ENCODE measurements around the gene UQCRC1.

The UQCRC1 gene

GRCh38 chr3:48598323-48599076 lies 10.9 kb downstream of the UQCRC1 start:
- no peak for DNase-seq

DNA sequence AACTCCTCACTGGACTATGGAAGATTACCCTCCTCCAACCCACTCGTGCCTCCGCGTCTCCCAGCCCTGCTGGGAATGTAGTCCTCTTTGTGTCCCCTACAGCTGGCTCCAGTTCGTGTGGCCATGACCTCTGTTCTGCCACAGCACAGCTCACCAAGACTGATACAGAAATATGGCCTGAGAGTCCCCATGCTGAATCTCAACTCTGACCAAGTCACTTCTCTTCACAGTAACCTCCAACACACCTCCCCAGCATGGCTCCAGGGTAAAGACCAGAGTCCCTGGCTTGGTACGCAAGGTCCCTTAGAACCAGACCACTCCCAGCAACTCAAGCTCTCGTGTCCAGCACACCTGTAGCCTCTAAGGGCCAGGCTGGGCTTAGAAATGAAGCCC lies 12.0 kb downstream of the UQCRC1 start:
- DNase-seq: no peak

DNA sequence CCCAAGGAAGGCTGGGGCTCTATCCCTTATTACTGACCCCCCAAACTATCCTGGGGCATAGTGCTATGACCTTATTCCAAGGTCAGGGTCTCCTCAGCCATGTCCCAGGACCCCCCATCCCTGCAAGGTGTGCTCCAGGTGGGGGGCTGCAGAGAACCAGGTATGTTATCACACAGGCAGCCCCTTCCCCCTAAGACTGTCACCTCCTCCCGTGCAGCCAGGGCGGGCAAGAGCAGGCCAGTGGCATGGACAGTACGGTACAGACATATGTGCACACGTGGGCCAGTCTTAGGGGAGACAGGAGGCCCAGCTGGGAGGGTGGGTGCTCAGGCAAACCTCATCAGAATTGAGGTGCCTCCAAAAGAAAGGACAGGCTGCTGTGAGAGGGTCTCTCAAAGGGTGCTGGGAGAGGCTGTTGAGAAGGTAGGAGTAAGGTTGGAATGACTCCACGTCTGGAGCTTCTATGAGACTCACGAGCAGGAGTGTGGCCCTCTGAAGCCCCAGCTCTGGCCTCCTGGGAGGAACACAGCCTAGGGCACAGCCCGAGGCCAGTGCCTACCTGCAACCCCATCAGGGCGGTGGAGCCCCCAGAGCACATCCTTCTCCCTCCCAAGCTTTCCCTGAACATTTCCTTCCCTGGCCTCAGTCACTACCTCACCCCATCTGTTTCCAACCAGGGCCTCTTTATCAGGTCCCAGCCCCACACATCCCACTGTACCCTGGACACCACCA lies 12.6 kb downstream of the UQCRC1 start:
- no peak for DNase-seq

DNA sequence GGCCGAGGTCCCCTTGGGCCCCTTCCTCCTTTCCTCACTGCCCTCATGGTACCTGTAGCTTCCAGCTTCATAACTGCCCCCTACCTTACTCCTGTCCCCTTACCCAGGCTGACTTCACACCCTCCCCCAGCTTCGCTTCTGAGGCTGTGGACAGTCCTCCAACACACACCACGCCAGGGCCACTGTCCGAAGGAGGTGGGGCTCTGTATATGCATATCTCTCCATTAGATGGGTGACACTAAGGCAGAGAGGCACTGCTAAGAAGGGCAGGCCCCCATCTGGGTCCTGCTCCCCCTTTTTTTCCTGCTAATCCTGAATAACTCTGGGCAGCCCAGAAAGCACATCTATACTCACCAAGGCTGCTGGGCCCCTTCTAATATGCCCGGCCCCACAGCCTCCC lies 13.3 kb downstream of the UQCRC1 start:
- no peak for DNase-seq

GRCh38 chr3:48595526-48596121 lies 13.8 kb downstream of the UQCRC1 start:
- DNase-seq: no peak

DNA sequence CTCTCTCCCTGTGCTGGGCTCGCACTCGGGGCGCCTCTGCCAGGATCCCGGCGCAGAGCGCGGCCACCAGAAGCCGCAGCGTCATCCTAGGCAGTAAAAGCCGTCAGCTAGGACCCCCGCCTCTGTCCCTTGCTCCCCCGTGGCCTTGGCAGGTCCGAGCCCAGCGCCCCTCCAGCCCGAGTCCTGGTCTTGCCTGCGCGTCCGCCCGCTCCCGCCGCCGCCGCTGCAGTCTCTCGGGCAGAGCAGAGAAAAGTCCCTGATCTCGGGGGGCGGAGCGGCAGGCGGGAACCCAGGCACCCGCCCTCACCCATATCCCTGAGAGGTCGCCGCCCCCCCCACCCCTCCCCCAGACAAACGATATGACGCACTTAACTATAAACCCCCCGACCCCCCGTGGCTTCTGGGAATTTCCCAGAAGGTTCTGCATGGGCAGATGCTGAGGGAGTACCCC lies 14.3 kb downstream of the UQCRC1 start, which contains the start of gene COL7A1:
COL7A1 (minus strand) TSS at position 255 of the 451 bp plus-strand sequence; CDS start at position 85, 170 bp downstream.
- DNase-seq: no peak

- no peak for DNase-seq
Measured at GRCh38 chr3:48594417-48595049, 14.9 kb downstream of the UQCRC1 start.

DNA sequence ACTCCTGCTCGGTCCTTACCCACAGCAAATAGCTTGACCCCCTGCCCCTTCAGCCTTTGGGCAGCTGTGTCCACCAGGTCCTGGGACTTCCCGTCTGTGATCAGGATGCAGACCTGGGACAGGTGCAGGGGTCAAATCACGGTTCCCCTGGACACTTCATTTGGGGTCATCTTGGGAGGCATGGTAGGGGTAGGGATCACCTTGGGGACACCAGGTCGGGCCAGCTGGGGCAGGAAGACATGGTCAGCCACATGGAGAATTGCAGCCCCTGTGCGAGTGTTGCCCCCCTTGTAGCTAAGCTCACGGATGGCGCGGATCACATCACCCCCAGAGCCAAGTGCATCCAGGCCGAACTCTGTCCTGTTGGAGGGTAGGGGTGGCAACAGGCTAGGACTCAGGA lies 16.1 kb downstream of the UQCRC1 start:
- no peak for DNase-seq

- no peak for DNase-seq
Measured at GRCh38 chr3:48592519-48593087, 16.8 kb downstream of the UQCRC1 start.

GRCh38 chr3:48591886-48592518 lies 17.4 kb downstream of the UQCRC1 start:
- no peak for DNase-seq

DNA sequence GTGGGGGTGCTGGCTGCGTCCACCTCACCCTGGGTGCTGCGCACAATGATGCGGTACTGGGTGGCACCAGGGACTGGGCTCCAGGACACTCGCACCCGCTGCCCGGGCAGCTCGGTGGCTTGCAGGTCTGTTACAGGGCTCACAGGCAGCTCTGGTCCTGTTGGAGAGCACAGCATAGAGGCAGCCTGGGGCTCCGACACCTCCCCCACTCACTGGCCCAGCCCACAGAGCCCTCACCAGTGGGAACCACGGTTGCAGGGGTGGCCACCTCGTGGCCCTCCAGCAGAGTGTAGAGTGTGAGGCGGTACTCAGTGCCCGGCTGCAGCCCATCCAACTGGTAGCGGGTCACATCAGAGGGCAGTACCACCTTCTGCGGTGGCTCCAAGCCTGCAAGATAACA lies 18.0 kb downstream of the UQCRC1 start:
- DNase-seq: no peak

- DNase-seq: no peak
Measured at GRCh38 chr3:48588230-48588629, 21.2 kb downstream of the UQCRC1 start.

DNA sequence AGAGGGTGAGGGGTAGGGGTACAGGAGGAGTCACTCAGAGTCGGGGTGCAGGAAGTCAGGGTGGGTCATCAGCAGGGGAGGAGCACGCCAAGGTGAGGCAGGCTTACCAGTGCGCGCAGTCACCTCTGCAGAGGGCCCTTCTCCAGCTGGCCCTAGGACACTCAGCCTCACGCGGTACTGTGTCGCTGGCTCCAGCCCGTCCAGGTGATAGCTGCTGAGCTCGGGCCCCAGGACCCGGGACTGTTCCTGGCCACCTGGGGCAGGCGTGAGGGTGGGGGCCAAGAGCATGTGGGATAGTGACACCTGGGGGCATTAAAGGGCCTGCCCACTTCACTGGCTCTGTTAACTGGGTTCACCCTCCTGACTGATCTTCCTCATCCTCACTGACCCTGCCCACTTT lies 21.8 kb downstream of the UQCRC1 start:
- DNase-seq: no peak

DNA sequence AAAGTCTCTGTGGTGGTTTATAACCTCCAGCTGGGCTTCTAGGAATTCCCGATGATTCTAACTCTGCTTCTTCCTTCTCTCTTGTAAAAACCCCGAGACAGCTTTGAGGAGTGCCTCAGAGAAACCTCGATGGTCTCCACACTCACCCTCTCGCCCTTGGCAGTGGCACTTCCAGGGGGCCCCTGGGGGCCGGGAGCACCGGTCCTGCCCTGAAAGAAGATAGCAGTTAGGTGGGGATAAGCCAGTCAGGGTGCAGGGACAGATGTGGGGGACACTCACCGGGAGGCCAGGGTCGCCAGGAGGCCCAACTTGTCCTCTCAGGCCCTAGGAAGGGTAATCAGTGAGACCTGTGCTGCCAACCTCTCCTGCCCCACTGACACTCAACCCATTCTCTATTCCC lies 24.0 kb downstream of the UQCRC1 start:
- no peak for DNase-seq

- DNase-seq: no peak
Measured at GRCh38 chr3:48584836-48585235, 24.6 kb downstream of the UQCRC1 start.

GRCh38 chr3:48581621-48582481 lies 27.6 kb downstream of the UQCRC1 start:
- DNase-seq: no peak

- DNase-seq: no peak
Measured at GRCh38 chr3:48576647-48577046, 32.8 kb downstream of the UQCRC1 start.

- no peak for DNase-seq
Measured at GRCh38 chr3:48575366-48575765, 34.1 kb downstream of the UQCRC1 start.

GRCh38 chr3:48573973-48574585 lies 35.4 kb downstream of the UQCRC1 start:
- no peak for DNase-seq

GRCh38 chr3:48572517-48572916 lies 36.9 kb downstream of the UQCRC1 start:
- DNase-seq: no peak

GRCh38 chr3:48571938-48572337 lies 37.5 kb downstream of the UQCRC1 start:
- DNase-seq: no peak

Measured in NCI-H1092 treated with DMSO at 0.1 percent for 48 hours (cell line).